Neutrophil (primary cell): ENCODE results near the gene AKAP6.

ENCODE experiments used
- H3K27ac ChIP-seq: fragments of 200-600 bp; sonication (generic); 2 replicates; pipeline ENCODE4 v1.5.1; 2016; ENCODE audit warnings: mild to moderate bottlenecking, moderate library complexity
- H3K27me3 ChIP-seq: fragments of 200-600 bp; sonication (generic); 2 replicates; pipeline ENCODE4 v1.6.0; 2016; ENCODE audit warnings: mild to moderate bottlenecking
- H3K36me3 ChIP-seq: fragments of 200-600 bp; sonication (generic); 2 replicates; pipeline ENCODE4 v1.5.1; 2017
- H3K4me1 ChIP-seq, 2 experiments: fragments of 200-600 bp in 1 of 2; sonication (generic) in 1 of 2; 1 replicate in 1 of 2; 2 replicates in 1 of 2; pipeline versions ENCODE4 v1.5.1 to v1.6.1; 2013 to 2016; ENCODE audit warnings: low read depth in 1 of 2, low read length in 1 of 2, mild to moderate bottlenecking in 1 of 2, moderate library complexity in 1 of 2; ENCODE audit not compliant: control insufficient read depth in 1 of 2, insufficient read depth in 1 of 2
- H3K4me3 ChIP-seq, 2 experiments: fragments of 200-600 bp in 1 of 2; sonication (generic) in 1 of 2; 1 replicate in 1 of 2; 2 replicates in 1 of 2; pipeline ENCODE4 v1.5.1; 2013 to 2016; ENCODE audit warnings: low read depth in 1 of 2, low read length in 1 of 2, mild to moderate bottlenecking in 1 of 2, moderate library complexity in 1 of 2
- H3K9me3 ChIP-seq: fragments of 200-600 bp; sonication (generic); 2 replicates; pipeline ENCODE4 v1.5.1; 2016
- CTCF ChIP-seq: fragments of 200-600 bp; sonication (generic); IDR thresholded peaks from 2 replicates; pipeline ENCODE4 v1.5.1; 2016; ENCODE audit warnings: antibody characterized with exemption

The AKAP6 gene

DNA sequence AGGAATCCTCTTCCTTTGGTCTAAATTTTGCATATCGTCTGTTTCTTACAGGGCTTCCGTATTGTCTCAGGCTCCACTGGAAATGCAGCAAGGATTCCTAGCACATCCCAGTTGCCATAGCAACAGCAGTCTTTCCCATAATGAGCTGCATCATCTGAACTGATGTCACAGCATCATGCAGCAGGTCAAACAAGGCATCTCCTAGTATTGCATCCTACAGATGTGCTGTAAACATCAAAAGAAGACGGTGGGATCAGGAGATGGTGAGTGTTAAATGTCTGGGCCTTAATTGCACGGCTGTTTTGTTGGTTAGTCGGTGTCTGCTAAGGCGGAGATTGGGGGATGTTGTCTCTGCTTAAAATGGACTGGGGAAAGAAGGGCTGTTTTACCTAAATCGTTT lies at the start of gene AKAP6:
TSS of gene AKAP6 (plus strand) at position 153 of the 400 bp plus-strand sequence. CDS start 104,196 bp downstream, outside the sequence.
- H3K36me3 ChIP-seq: no peaks in the 10 kb centered on the region
- H3K9me3 ChIP-seq: no peaks in the 10 kb centered on the region
- no peaks in the 10 kb centered on the region for H3K27me3 ChIP-seq
- H3K27ac ChIP-seq: no peak within 1 kb of the TSS
- H3K4me1 ChIP-seq: no peaks in the 10 kb centered on the region
- no peak for TF ChIP-seq CTCF
- H3K4me3 ChIP-seq: no peak within 1 kb of the TSS

DNA sequence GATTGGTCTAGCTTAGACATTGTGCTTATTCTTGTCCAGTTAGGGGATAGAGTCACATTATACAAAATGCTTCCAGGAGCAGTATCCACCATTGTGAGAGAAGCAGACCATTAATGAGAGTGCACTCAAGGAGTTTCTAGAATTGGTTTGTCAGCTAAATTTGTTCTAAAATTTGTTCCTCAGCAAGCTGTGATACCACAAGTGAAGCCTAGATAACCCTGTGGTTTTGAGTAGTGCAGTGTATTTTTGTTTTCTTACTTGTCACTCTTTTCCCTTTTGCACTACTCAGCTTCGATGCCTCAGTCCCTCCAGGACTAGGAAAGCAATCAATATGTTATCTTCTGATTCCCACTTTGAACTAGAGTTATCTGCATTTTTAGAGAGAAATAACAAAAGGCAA lies 42.5 kb upstream of the AKAP6 start:
- Histone ChIP-seq H3K9me3 (no peaks in the 10 kb centered on the region), H3K27me3 (no peaks in the 10 kb centered on the region), H3K36me3 (no peaks in the 10 kb centered on the region), H3K27ac (no peak overlapping the region), H3K4me3 (no peak overlapping the region), H3K4me1 (no peaks in the 10 kb centered on the region)
- TF ChIP-seq CTCF: no peak

- no peaks in the 10 kb centered on the region for H3K9me3 ChIP-seq
Observed at GRCh38 chr14:32296366-32296765, 32.7 kb upstream of the AKAP6 start.

DNA sequence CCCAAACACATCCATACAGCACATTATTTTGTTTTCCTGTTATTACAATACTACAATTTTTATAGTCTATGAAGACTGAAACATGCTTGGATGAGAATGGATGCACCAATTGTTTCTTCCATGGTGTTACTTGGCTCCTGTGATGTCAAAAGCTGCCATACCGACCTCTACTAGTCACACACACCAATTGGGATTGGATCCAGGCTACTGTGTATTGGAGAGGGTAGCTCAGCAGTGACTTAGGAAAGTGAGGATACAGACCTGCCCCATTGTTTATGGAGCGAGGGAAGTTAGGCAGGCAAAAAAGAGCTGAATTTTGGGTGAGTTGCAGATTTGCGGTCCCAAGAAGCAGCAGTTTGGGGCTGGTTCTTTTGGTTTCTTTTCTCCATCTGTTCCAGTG lies 30.8 kb upstream of the AKAP6 start:
- Histone ChIP-seq H3K4me1 (no peaks in the 10 kb centered on the region), H3K27me3 (no peaks in the 10 kb centered on the region), H3K27ac (no peak overlapping the region), H3K36me3 (no peaks in the 10 kb centered on the region), H3K4me3 (no peak overlapping the region), H3K9me3 (no peaks in the 10 kb centered on the region)
- no peak for TF ChIP-seq CTCF

More at GRCh38 chr14:32296366-32296765, 32.7 kb upstream of the AKAP6 start:
- no peak overlapping the region for H3K4me3 ChIP-seq
- no peaks in the 10 kb centered on the region for H3K27me3 ChIP-seq
- H3K27ac ChIP-seq: no peak overlapping the region
- no peak for TF ChIP-seq CTCF
- no peaks in the 10 kb centered on the region for H3K4me1 ChIP-seq
- no peaks in the 10 kb centered on the region for H3K36me3 ChIP-seq

DNA sequence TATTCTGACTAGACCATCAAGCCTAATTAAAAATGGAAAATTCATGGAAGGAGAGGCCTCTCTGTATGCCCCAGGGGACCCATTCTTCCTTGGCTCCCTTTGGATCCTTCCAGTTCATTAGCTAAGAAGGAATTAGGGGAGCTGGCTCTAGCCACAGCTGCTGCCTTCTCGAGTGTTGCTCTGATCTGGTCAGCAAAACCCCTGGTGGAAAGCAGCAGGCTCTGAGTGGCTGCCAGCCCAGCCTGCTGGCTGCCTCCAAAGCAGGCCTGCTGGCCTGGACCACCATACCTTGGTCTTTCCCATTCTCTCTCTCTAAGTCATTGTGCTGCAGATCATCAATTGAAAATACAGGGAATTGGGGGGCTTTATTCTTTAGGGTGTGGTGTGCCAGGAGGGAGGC lies 29.0 kb upstream of the AKAP6 start:
- no peaks in the 10 kb centered on the region for H3K27me3 ChIP-seq
- no peak overlapping the region for H3K27ac ChIP-seq
- no peaks in the 10 kb centered on the region for H3K4me1 ChIP-seq
- H3K36me3 ChIP-seq: no peaks in the 10 kb centered on the region
- H3K9me3 ChIP-seq: no peaks in the 10 kb centered on the region
- no peak overlapping the region for H3K4me3 ChIP-seq
- no peak for TF ChIP-seq CTCF

GRCh38 chr14:32303865-32304264 lies 25.2 kb upstream of the AKAP6 start:
- no peak overlapping the region for H3K4me3 ChIP-seq
- no peak for TF ChIP-seq CTCF
- H3K4me1 ChIP-seq: no peaks in the 10 kb centered on the region
- no peaks in the 10 kb centered on the region for H3K9me3 ChIP-seq
- H3K27me3 ChIP-seq: no peaks in the 10 kb centered on the region
- no peaks in the 10 kb centered on the region for H3K36me3 ChIP-seq
- no peak overlapping the region for H3K27ac ChIP-seq
